ENCODE results near the gene DTD2. TPM values are rescaled to one million over a fixed set of nuclear protein-coding genes. Genes with fewer than 3 reads are reported as not detected.
"Not testable (repeated sequence)": the region's sequence is repeated elsewhere in the genome, so short reads cannot be mapped to it uniquely, and the experiment has no call there.

Gene DTD2
- total and polyA plus RNA-seq, 2 donors (not counting 1 experiment from before 2014, with no cell fraction given) = 11.9 to 14.1 TPM

- Mint-ChIP-seq H3K27ac (no peak overlapping the region), H3K4me1 (peaks cover 7% of the 10 kb centered on the region), H3K4me3 (no peak overlapping the region), H3K27me3 (no peaks in the 10 kb centered on the region), H3K9me3 (ENCODE audit: insufficient read depth) (no peaks in the 10 kb centered on the region)
- H3K9me3 ChIP-seq (ENCODE audit: control extremely low read depth in 1 of 3, control insufficient read depth in 2 of 3, insufficient read depth in 1 of 3, low read length in 2 of 3) = no peaks in the 10 kb centered on the region
- H3K4me3 ChIP-seq (ENCODE audit: control extremely low read depth in 1 of 5, extremely low read depth in 1 of 5, insufficient read depth in 1 of 5, low read depth in 2 of 5, low read length in 4 of 5) = no peak overlapping the region
- no peaks in the 10 kb centered on the region for H3K27me3 ChIP-seq (replicated peaks in 1 of 4; ENCODE audit: control extremely low read depth in 1 of 4, control insufficient read depth in 3 of 4, insufficient read depth in 4 of 4, low read length in 3 of 4)
- H3K36me3 ChIP-seq (replicated peaks in 1 of 2; ENCODE audit: control extremely low read depth in 1 of 2, control insufficient read depth in 1 of 2, extremely low read depth in 1 of 2, insufficient read depth in 2 of 2, low read length in 1 of 2) = no peaks in the 10 kb centered on the region
- DNase-seq (no peak), ATAC-seq (ENCODE audit: low read depth) (no peak)
- TF ChIP-seq CTCF (IDR thresholded peaks at IDR 0.05) = no peak
- no peak for TF ChIP-seq EZH2 (IDR thresholded peaks at IDR 0.05; ENCODE audit: borderline replicate concordance, insufficient read depth, low read depth, low read length, poor library complexity, severe bottlenecking)
- no peak overlapping the region for H3K9ac ChIP-seq (ENCODE audit: low read length)
- H3K4me1 ChIP-seq (ENCODE audit: control insufficient read depth in 2 of 2, insufficient read depth in 2 of 2, low read length in 2 of 2) = peaks cover 5 to 7% of the 10 kb centered on the region in 2 donors
- no peak overlapping the region for H3K4me2 ChIP-seq (replicated peaks; ENCODE audit: low read depth, low read length, poor library complexity, severe bottlenecking)
- H3K79me2 ChIP-seq (ENCODE audit: control insufficient read depth, insufficient read depth, low read length) = no peaks in the 10 kb centered on the region
- CTCF ChIA-PET = no interaction called here
- no peak overlapping the region for H3K27ac ChIP-seq (ENCODE audit: low read length in 2 of 2)
- no peak overlapping the region for H2AFZ ChIP-seq (ENCODE audit: insufficient read depth, low read depth, low read length, poor library complexity, severe bottlenecking)
- POLR2A ChIA-PET = no interaction called here
- intact Hi-C loops (cut with micrococcal nuclease) = no loop called here
- no peaks in the 10 kb centered on the region for H4K20me1 ChIP-seq (ENCODE audit: control insufficient read depth, insufficient read depth, low read length, poor library complexity, severe bottlenecking)
Observed at GRCh38 chr14:31465111-31465510, 7.8 kb upstream of the DTD2 start.

- H3K4me2 ChIP-seq (replicated peaks; ENCODE audit: low read depth, low read length, poor library complexity, severe bottlenecking); H3K27ac Mint-ChIP-seq; DNase-seq; H3K27ac ChIP-seq (ENCODE audit: low read length in 2 of 2); H3K9ac ChIP-seq (ENCODE audit: low read length); H3K27me3 Mint-ChIP-seq; intact Hi-C loops (cut with micrococcal nuclease); H3K36me3 ChIP-seq (replicated peaks in 1 of 2; ENCODE audit: control extremely low read depth in 1 of 2, control insufficient read depth in 1 of 2, extremely low read depth in 1 of 2, insufficient read depth in 2 of 2, low read length in 1 of 2); POLR2A ChIA-PET; H3K9me3 Mint-ChIP-seq (ENCODE audit: insufficient read depth); H3K4me3 ChIP-seq (ENCODE audit: control extremely low read depth in 1 of 5, extremely low read depth in 1 of 5, insufficient read depth in 1 of 5, low read depth in 2 of 5, low read length in 4 of 5); H3K4me3 Mint-ChIP-seq; H3K79me2 ChIP-seq (ENCODE audit: control insufficient read depth, insufficient read depth, low read length); H3K27me3 ChIP-seq (replicated peaks in 1 of 4; ENCODE audit: control extremely low read depth in 1 of 4, control insufficient read depth in 3 of 4, insufficient read depth in 4 of 4, low read length in 3 of 4); ATAC-seq (ENCODE audit: low read depth); H4K20me1 ChIP-seq (ENCODE audit: control insufficient read depth, insufficient read depth, low read length, poor library complexity, severe bottlenecking); H3K9me3 ChIP-seq (ENCODE audit: control extremely low read depth in 1 of 3, control insufficient read depth in 2 of 3, insufficient read depth in 1 of 3, low read length in 2 of 3): not testable (repeated sequence)
- WGBS (ENCODE audit: insufficient coverage) = 100% methylated on average over 1 of the region's 2 CpGs
- Histone ChIP-seq H2AFZ (ENCODE audit: insufficient read depth, low read depth, low read length, poor library complexity, severe bottlenecking) (peak overlapping the region; percentile 33), H3K4me1 (ENCODE audit: control insufficient read depth in 2 of 2, insufficient read depth in 2 of 2, low read length in 2 of 2) (peaks cover 5 to 13% of the 10 kb centered on the region in 2 donors)
- peaks cover 18% of the 10 kb centered on the region for H3K4me1 Mint-ChIP-seq
- CTCF ChIA-PET = interaction anchor here (1.1 to 1.2 kb wide), 2 partner anchors 16 to 48 kb away, joined by 3 to 4 read pairs; no protein-coding TSS in a partner anchor
Observed at GRCh38 chr14:31462450-31462849, 5.1 kb upstream of the DTD2 start.

Data from B cell (primary cell).